Measurements from ENCODE around the gene WDR6.

- TF ChIP-seq, protein P1, sequence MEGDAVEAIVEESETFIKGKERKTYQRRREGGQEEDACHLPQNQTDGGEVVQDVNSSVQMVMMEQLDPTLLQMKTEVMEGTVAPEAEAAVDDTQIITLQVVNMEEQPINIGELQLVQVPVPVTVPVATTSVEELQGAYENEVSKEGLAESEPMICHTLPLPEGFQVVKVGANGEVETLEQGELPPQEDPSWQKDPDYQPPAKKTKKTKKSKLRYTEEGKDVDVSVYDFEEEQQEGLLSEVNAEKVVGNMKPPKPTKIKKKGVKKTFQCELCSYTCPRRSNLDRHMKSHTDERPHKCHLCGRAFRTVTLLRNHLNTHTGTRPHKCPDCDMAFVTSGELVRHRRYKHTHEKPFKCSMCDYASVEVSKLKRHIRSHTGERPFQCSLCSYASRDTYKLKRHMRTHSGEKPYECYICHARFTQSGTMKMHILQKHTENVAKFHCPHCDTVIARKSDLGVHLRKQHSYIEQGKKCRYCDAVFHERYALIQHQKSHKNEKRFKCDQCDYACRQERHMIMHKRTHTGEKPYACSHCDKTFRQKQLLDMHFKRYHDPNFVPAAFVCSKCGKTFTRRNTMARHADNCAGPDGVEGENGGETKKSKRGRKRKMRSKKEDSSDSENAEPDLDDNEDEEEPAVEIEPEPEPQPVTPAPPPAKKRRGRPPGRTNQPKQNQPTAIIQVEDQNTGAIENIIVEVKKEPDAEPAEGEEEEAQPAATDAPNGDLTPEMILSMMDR (conservative IDR thresholded peaks at IDR 0.05), result no peak
- no peak for TF ChIP-seq EZH2 (IDR thresholded peaks at IDR 0.05; ENCODE audit: low read depth)
Observed at GRCh38 chr3:48966367-48966766, 40.8 kb upstream of the WDR6 start.

Measured in PC-9 (cell line).